HG02884 (cell line): Measurements from ENCODE around the gene LPP.
"Not testable (repeated sequence)": the region's sequence is repeated elsewhere in the genome, so short reads cannot be mapped to it uniquely, and the experiment has no call there.

Experiments
- ATAC-seq: cut with Tn5 transposase; IDR thresholded peaks from one replicate; pipeline ENCODE4 v1.9.1; 2021; ENCODE audit warnings: mild to moderate bottlenecking, moderate library complexity; ENCODE audit not compliant: unreplicated experiment

LPP gene

DNA sequence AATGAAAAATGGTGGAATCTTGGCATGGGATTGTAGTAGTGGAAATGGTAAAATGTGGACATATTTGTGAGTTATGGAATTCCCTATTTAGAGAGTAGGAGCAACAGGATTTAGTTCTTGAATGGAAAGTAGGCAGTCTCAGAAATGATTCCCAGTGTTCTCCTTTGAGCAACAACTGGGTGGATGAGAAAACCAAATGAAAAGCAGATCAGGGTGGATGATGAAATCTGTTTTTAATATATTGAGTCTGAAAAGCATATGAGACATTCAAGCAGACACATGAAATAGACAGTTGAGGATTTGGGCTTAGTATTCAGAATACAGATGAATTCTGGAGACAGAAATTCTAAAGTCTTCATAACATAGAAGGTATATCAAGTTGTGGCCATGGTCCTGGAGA is 451.3 kb downstream of the LPP start:
- ATAC-seq = no peak

DNA sequence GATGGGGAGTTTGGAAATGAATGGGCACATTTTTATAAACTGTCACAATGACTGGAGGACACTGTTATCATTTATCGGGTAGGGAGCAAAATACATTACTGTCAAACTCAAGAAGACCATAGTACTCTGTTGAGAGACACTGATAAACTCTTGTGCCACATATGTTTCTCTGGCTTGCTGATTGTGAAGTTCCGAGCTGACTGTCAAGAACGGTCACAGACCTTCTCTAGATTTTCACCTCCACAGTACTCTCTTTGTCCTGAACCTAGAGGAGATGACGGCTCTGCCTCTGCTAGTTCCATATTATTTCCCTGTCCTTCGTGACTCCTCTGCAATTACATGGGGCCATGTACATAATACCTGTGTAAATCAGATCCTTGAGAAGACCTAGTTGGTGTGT is 451.9 kb downstream of the LPP start:
- ATAC-seq = no peak

DNA sequence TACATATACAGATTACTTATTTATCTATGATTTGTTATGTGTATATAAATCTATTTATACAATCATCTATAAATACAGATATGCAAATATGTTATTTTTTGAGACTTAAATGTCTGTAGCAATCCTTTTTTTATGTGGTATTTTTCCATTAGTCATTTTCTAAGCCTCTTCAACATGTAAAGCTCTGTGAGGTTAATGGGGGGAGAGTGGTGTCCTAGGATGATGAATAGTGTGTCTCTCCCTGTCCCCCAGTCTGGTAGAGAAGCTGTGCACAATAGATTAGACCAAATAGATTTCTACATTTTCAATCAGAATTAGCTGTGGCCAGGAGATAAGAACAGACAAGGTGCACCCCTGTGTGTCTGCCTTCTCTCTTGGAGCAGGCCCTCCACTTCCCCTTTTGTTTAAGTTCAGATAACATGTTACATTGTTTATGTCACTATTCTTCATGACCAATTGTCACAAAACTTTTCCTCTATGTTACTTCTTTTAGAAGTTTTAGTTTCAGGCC is 453.9 kb downstream of the LPP start:
- no peak for ATAC-seq

- no peak for ATAC-seq
Measured at GRCh38 chr3:188608401-188608800, 454.4 kb downstream of the LPP start.

- not testable (repeated sequence) for ATAC-seq
Measured at GRCh38 chr3:188613721-188614120, 459.8 kb downstream of the LPP start.

DNA sequence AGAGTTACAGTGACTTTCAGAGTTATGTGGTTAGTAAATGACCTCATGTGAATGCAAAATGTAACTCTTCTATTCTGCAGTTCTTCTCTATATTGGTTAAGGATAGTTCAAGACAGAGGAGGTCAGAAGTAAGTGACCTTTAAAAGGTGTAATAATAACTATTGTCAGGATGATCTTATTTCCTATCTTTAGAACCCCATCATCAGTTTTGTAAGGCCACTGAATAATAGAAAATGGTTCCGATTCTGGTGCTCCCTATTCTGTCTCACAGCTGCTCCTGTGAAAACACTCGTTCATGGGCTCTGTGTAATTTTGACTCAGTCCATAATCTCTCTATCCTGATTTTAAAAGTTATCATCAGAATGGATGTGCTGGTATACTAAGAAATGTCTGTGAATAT is 463.3 kb downstream of the LPP start:
- ATAC-seq = no peak

GRCh38 chr3:188617988-188618701 is 464.2 kb downstream of the LPP start:
- no peak for ATAC-seq

- no peak for ATAC-seq
Measured at GRCh38 chr3:188620752-188621151, 466.8 kb downstream of the LPP start.

GRCh38 chr3:188624384-188624783 is 470.4 kb downstream of the LPP start:
- ATAC-seq = no peak

DNA sequence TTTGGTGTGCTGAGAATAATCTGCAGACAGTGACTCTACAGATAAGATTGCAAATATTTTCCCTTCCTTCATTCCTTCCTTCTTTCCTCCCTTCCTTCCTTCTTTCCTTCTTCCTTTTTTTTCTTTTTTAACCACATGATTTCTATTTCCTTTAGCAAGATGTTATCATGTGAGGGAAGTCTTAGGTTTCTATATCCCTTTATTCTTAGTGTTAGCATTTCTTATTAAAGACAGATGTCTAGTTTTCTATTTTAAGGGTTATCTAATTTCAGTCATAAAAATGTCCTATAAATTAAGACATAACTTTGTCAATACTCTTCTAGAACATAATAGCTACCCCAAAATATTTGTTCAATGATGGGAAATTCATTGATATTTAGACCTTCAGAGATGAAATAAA is 470.9 kb downstream of the LPP start:
- ATAC-seq = no peak

DNA sequence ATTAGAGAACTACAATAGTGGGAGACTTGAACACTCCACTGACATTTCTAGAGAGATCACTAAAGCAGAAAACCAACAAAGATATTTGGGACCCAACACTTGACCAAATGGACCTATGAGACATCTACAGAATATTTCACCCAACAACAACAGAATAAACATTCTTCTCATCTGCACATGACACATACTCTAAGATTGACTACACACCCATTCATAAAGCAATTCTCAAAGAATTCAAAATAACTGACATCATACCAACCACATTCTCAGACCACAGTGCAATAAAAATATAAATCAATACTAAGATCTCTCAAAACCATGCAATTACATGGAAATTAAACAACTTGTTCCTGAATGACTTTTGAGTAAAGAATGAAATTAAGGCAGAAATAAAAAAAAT is 473.7 kb downstream of the LPP start:
- ATAC-seq = no peak

GRCh38 chr3:188631291-188632010 is 477.5 kb downstream of the LPP start:
- ATAC-seq = no peak

DNA sequence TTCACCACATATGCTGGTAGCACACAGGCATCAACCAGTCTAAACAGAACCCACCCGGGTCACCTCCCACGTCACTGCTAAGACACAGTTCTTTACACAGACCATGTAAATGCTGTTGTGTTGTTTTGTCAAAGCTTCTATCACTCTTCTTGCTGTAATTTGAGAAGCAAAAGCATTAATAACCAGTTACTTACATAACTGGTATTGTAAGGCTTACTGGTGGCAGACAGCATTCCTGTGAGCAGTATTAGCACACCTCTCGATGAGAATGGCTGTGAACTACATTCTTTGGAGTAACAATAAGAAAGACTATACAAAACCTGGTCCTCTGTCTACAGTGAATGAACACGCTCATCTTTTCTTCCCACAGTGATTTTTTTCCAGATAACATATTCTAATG is 479.2 kb downstream of the LPP start:
- ATAC-seq = no peak

- no peak for ATAC-seq
Measured at GRCh38 chr3:188634285-188634684, 480.3 kb downstream of the LPP start.

DNA sequence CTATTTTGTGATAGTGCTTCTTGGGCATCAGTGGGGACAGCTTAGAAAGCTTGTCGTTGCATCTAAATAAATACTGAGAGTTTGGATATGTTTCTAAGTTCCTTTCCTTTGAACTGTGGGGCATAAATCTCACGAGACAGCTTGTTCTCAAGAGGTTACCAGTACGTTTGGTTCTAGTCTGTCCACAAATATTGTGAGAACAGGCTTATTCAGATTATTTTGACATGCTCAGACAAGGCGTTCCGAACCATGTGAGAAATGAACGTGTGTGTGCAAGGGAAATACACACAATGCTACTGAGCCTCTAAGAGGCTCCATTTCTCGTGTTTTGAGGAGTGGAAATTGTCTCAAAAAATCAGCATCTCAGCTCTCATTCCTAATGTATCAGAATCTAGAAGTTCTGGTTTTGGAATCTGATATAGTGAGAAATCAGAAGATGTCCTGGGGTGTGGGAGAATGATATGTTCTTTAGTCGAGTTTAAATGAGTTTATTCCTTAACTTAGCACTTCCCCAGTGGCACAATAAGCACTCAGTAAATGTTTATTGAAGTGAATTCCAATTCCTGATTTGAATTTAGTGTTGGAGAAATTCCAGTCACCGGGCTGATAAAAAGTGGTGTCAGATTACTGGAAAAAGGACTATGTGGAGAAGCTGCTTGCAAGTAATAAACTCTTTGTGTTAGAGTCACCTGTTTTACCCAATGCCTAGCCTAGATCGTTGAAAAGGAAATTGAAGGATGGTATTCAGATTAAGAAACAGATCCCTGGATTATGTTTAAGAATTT is 481.5 kb downstream of the LPP start:
- no peak for ATAC-seq

DNA sequence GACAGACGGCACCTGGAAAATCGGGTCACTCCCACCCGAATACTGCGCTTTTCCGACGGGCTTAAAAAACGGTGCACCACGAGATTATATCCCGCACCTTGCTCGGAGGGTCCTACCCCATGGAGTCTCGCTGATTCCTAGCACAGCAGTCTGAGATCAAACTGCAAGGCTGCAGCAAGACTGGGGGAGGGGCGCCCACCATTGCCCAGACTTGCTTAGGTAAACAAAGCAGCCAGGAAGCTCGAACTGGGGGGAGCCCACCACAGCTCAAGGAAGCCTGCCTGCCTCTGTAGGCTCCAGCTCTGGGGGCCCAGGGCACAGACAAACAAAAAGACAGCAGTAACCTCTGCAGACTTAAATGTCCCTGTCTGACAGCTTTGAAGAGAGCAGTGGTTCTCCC is 482.3 kb downstream of the LPP start:
- not testable (repeated sequence) for ATAC-seq

GRCh38 chr3:188641076-188641475 is 487.1 kb downstream of the LPP start:
- ATAC-seq = no peak

DNA sequence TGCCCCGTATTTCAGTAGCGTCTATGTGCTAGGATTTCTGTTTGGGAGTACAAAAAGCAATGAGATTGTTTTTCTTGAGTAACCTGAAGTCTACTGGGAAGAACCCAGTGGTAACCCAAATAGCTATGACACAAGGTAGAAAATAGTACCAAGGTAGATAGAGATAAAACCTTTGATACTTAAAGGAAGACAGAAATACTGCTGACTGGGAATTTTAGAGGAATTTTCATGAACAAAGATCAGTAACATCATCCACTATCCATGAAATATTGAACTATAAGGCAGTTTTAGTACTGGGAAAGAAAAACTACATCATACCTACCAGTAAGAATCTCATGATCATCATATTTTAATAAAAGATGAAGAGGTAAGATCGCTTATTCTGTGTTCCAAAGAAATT is 489.8 kb downstream of the LPP start:
- no peak for ATAC-seq

DNA sequence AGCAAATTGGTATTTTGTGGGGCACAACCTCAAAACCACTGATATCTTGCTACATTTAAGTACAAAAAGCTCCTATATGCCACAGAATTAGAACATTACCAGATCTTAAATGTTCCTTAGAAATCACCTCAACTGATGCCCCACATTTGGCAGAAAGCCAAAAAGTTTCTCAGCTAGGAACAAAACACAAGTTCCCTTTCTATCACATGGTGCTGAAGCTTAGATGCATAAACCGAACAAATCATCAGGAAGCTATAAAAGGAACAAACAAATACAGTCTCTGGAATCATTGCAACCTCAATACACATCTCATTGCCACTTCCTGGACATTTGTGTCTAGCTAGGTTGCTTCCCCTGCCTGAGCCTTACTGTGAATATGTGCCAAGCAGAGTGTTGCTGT is 492.6 kb downstream of the LPP start:
- no peak for ATAC-seq

DNA sequence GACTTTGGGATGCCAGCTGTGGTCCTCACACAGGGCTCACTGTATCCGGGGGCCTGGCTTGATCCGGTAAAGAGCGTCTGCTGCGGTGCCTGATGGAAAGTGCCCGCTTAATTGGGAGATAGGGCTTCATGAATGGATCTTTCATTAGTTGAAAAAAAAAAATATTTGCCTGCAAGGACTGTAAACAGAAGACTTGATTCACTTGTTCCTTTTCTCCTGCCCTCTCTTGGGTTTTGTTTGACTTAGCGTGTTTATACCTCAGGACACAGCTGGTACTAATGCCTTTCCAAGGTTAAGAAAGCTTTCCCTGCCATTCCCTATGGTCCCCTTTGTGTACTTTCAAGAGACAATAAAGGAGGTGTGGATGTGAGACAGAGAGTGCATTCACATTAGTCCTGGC is 493.3 kb downstream of the LPP start:
- ATAC-seq = no peak

- ATAC-seq = no peak
Measured at GRCh38 chr3:188649521-188649920, 495.6 kb downstream of the LPP start.
